Measurements from ENCODE around the gene TOGARAM2.

TOGARAM2 gene

DNA sequence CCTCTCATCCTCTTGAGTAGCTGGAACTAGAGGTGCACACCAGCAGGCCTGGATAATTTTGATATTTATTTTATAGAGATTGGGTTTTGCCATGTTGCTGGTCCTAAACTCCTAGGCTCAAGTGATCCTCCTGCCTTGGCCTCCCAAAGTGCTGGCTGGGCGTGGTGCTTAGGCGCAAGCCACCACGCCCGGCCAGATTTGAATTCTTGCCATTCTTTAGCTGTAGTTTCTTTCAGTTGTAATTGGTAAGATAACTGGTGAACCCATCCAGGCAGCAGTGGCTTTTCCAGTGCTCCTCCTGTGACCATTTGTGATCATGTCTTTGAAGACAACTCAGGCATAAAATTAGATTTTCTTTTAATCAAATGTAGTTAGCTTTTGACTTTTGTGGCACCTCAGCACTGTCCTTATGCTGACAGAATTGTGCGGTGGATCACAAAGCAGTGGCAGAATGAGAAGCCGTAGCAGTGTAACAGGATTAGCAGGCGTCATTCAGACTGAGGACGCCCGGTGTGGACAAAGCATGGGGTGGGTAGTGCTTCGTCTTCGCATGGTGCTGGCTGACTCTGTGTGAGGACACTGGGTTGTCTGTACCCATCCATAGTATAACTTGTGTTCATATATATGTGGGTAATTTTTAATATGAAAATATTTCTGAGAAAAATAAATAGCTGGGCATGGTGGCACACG is 30.0 kb upstream of the TOGARAM2 start:
- no peak for DNase-seq (ENCODE audit: low spot score)
- Histone ChIP-seq H3K27ac (peak overlapping the region in 1 of 2 donors; percentile 70), H3K4me3 (no peak overlapping the region)
- no peak for TF ChIP-seq CTCF (IDR thresholded peaks at IDR 0.05)

- DNase-seq (ENCODE audit: low spot score): no peak
- Histone ChIP-seq H3K27ac (peak overlapping the region in 1 of 2 donors; percentile 70), H3K4me3 (no peak overlapping the region)
- no peak for TF ChIP-seq CTCF (IDR thresholded peaks at IDR 0.05)
Observed at GRCh38 chr2:28951910-28952835, 28.9 kb upstream of the TOGARAM2 start.

DNA sequence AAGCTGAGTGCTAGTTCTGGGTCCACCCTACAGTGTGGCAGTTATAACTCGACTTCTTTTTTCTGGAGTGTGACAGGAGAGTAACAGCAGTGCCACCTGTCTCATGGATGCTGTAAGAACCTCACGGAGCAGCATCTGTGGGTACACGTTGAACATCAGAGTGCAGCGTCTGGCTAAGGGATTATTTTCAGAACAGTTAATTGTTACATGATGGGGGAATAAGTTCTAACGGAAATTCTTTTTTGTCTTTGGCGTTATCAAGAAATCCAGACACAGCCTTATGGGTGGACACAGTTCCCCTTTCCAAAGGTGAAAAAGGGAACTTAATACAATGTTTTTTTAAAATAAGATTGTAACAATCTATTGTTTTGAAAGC is 28.3 kb upstream of the TOGARAM2 start:
- DNase-seq (ENCODE audit: low spot score): no peak
- no peak for TF ChIP-seq CTCF (IDR thresholded peaks at IDR 0.05)
- peak overlapping the region in 1 of 2 donors; percentile 70 for H3K27ac ChIP-seq
- no peak overlapping the region for H3K4me3 ChIP-seq

GRCh38 chr2:28955467-28955866 is 25.6 kb upstream of the TOGARAM2 start:
- no peak for TF ChIP-seq CTCF (IDR thresholded peaks at IDR 0.05)
- no peak overlapping the region for H3K4me3 ChIP-seq
- H3K27ac ChIP-seq: no peak overlapping the region
- no peak for DNase-seq (ENCODE audit: low spot score)

- no peak overlapping the region for H3K4me3 ChIP-seq
- no peak for DNase-seq (ENCODE audit: low spot score)
- TF ChIP-seq CTCF (IDR thresholded peaks at IDR 0.05): no peak
Observed at GRCh38 chr2:28956415-28956826, 24.7 kb upstream of the TOGARAM2 start.

GRCh38 chr2:28956890-28957289 is 24.2 kb upstream of the TOGARAM2 start:
- no peak for TF ChIP-seq CTCF (IDR thresholded peaks at IDR 0.05)
- Histone ChIP-seq H3K4me3 (no peak overlapping the region), H3K27ac (no peak overlapping the region)
- DNase-seq (ENCODE audit: low spot score): no peak

More at GRCh38 chr2:28956415-28956826, 24.7 kb upstream of the TOGARAM2 start:
- no peak overlapping the region for H3K27ac ChIP-seq
